ENCODE data around the gene USP10.

Gene USP10

DNA sequence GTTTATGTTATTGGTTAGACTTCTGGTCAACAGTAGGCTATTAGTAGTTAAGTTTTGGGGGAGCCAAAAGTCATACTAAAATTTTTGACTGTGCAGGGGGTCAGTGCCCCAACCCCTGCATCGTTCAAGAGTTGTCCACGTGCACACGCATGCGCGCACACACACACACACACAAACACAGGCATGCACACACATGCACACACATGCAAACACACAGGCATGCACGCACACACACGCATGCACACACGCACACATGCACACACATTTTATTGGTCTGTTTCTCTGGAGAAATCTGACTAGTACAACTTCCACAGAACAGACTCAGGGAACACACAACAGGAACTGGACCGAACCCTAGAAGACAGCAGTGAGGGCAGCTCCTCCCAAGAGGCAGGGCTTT lies 24.4 kb upstream of the USP10 start:
- H3K9ac ChIP-seq (ENCODE audit: insufficient read length, low read depth): no peak overlapping the region
- H3K4me1 ChIP-seq (ENCODE audit: insufficient read depth, insufficient read length): peaks cover 12% of the 10 kb centered on the region
- H3K27me3 ChIP-seq (ENCODE audit: insufficient read depth, insufficient read length): no peaks in the 10 kb centered on the region
- no peaks in the 10 kb centered on the region for H3K9me3 ChIP-seq (ENCODE audit: insufficient read depth, low read length)
- H3K36me3 ChIP-seq (ENCODE audit: insufficient read depth, insufficient read length, low read length): no peaks in the 10 kb centered on the region
- no peak overlapping the region for H3K4me3 ChIP-seq (ENCODE audit: insufficient read length, low read depth)
- DNase-seq (ENCODE audit: low read depth, low spot score): no peak
- TF ChIP-seq ZNF274 (IDR thresholded peaks at IDR 0.05; ENCODE audit: low read depth, low read length) (no peak), YY1 (IDR thresholded peaks at IDR 0.05; ENCODE audit: insufficient read depth, insufficient read length) (no peak), SUZ12 (IDR thresholded peaks at IDR 0.05; ENCODE audit: extremely low read depth, insufficient read depth, insufficient read length) (no peak)

- no peak overlapping the region for H3K4me3 ChIP-seq (ENCODE audit: insufficient read length, low read depth)
- no peaks in the 10 kb centered on the region for H3K27me3 ChIP-seq (ENCODE audit: insufficient read depth, insufficient read length)
- no peak overlapping the region for H3K9ac ChIP-seq (ENCODE audit: insufficient read length, low read depth)
- no peaks in the 10 kb centered on the region for H3K9me3 ChIP-seq (ENCODE audit: insufficient read depth, low read length)
- no peak for DNase-seq (ENCODE audit: low read depth, low spot score)
- no peaks in the 10 kb centered on the region for H3K36me3 ChIP-seq (ENCODE audit: insufficient read depth, insufficient read length, low read length)
- H3K4me1 ChIP-seq (ENCODE audit: insufficient read depth, insufficient read length): peaks cover 10% of the 10 kb centered on the region
- no peak for TF ChIP-seq ZNF274 (IDR thresholded peaks at IDR 0.05; ENCODE audit: low read depth, low read length)
- no peak for TF ChIP-seq YY1 (IDR thresholded peaks at IDR 0.05; ENCODE audit: insufficient read depth, insufficient read length)
- TF ChIP-seq SUZ12 (IDR thresholded peaks at IDR 0.05; ENCODE audit: extremely low read depth, insufficient read depth, insufficient read length): no peak
Measured at GRCh38 chr16:84675884-84676283, 23.9 kb upstream of the USP10 start.

- Histone ChIP-seq H3K36me3 (ENCODE audit: insufficient read depth, insufficient read length, low read length) (no peaks in the 10 kb centered on the region), H3K4me1 (ENCODE audit: insufficient read depth, insufficient read length) (peaks cover 9% of the 10 kb centered on the region), H3K27me3 (ENCODE audit: insufficient read depth, insufficient read length) (no peaks in the 10 kb centered on the region), H3K4me3 (ENCODE audit: insufficient read length, low read depth) (no peak overlapping the region), H3K9me3 (ENCODE audit: insufficient read depth, low read length) (no peaks in the 10 kb centered on the region), H3K9ac (ENCODE audit: insufficient read length, low read depth) (no peak overlapping the region)
- no peak for DNase-seq (ENCODE audit: low read depth, low spot score)
- TF ChIP-seq ZNF274 (IDR thresholded peaks at IDR 0.05; ENCODE audit: low read depth, low read length): no peak
Measured at GRCh38 chr16:84677017-84677803, 22.6 kb upstream of the USP10 start.

DNA sequence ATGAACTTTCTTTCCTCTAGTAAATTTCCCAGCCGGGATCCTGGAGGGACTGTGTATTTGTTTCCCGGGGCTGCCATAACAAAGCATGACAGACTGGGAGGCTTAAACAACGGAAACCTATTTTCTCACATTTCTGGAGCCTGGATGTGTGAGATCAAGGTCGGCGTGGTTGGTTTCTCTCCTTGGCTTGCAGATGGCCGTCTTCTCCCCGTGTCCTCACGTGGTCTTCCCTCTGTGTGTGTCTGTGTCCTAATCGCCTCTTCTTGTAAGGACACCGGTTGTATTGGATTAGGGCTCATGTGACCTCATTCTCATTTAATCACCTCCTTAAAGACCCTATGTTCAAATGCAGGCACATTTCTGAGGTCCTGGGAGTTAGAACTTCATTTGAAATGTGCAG lies 22.0 kb upstream of the USP10 start:
- no peak overlapping the region for H3K9ac ChIP-seq (ENCODE audit: insufficient read length, low read depth)
- peaks cover 9% of the 10 kb centered on the region for H3K4me1 ChIP-seq (ENCODE audit: insufficient read depth, insufficient read length)
- H3K4me3 ChIP-seq (ENCODE audit: insufficient read length, low read depth): no peak overlapping the region
- H3K36me3 ChIP-seq (ENCODE audit: insufficient read depth, insufficient read length, low read length): no peaks in the 10 kb centered on the region
- no peak for DNase-seq (ENCODE audit: low read depth, low spot score)
- H3K9me3 ChIP-seq (ENCODE audit: insufficient read depth, low read length): no peaks in the 10 kb centered on the region
- no peak for TF ChIP-seq YY1 (IDR thresholded peaks at IDR 0.05; ENCODE audit: insufficient read depth, insufficient read length)
- no peak for TF ChIP-seq SUZ12 (IDR thresholded peaks at IDR 0.05; ENCODE audit: extremely low read depth, insufficient read depth, insufficient read length)
- no peak for TF ChIP-seq ZNF274 (IDR thresholded peaks at IDR 0.05; ENCODE audit: low read depth, low read length)
- no peaks in the 10 kb centered on the region for H3K27me3 ChIP-seq (ENCODE audit: insufficient read depth, insufficient read length)

- Histone ChIP-seq H3K36me3 (ENCODE audit: insufficient read depth, insufficient read length, low read length) (no peaks in the 10 kb centered on the region), H3K9ac (ENCODE audit: insufficient read length, low read depth) (no peak overlapping the region), H3K27me3 (ENCODE audit: insufficient read depth, insufficient read length) (no peaks in the 10 kb centered on the region), H3K9me3 (ENCODE audit: insufficient read depth, low read length) (no peaks in the 10 kb centered on the region), H3K4me1 (ENCODE audit: insufficient read depth, insufficient read length) (peaks cover 7% of the 10 kb centered on the region), H3K4me3 (ENCODE audit: insufficient read length, low read depth) (no peak overlapping the region)
- DNase-seq (ENCODE audit: low read depth, low spot score): no peak
- TF ChIP-seq SUZ12 (IDR thresholded peaks at IDR 0.05; ENCODE audit: extremely low read depth, insufficient read depth, insufficient read length) (no peak), YY1 (IDR thresholded peaks at IDR 0.05; ENCODE audit: insufficient read depth, insufficient read length) (no peak), ZNF274 (IDR thresholded peaks at IDR 0.05; ENCODE audit: low read depth, low read length) (no peak)
Measured at GRCh38 chr16:84678541-84678940, 21.3 kb upstream of the USP10 start.

- H3K27me3 ChIP-seq (ENCODE audit: insufficient read depth, insufficient read length): no peaks in the 10 kb centered on the region
- no peak overlapping the region for H3K4me3 ChIP-seq (ENCODE audit: insufficient read length, low read depth)
- no peak for DNase-seq (ENCODE audit: low read depth, low spot score)
- no peak overlapping the region for H3K9ac ChIP-seq (ENCODE audit: insufficient read length, low read depth)
- H3K36me3 ChIP-seq (ENCODE audit: insufficient read depth, insufficient read length, low read length): no peaks in the 10 kb centered on the region
- TF ChIP-seq ZNF274 (IDR thresholded peaks at IDR 0.05; ENCODE audit: low read depth, low read length) (no peak), YY1 (IDR thresholded peaks at IDR 0.05; ENCODE audit: insufficient read depth, insufficient read length) (no peak), SUZ12 (IDR thresholded peaks at IDR 0.05; ENCODE audit: extremely low read depth, insufficient read depth, insufficient read length) (no peak)
- H3K9me3 ChIP-seq (ENCODE audit: insufficient read depth, low read length): no peaks in the 10 kb centered on the region
- H3K4me1 ChIP-seq (ENCODE audit: insufficient read depth, insufficient read length): peaks cover 16% of the 10 kb centered on the region
Measured at GRCh38 chr16:84680165-84680842, 19.5 kb upstream of the USP10 start.

GRCh38 chr16:84680843-84681629 lies 18.8 kb upstream of the USP10 start:
- peaks cover 17% of the 10 kb centered on the region for H3K4me1 ChIP-seq (ENCODE audit: insufficient read depth, insufficient read length)
- DNase-seq (ENCODE audit: low read depth, low spot score): no peak
- H3K36me3 ChIP-seq (ENCODE audit: insufficient read depth, insufficient read length, low read length): no peaks in the 10 kb centered on the region
- no peaks in the 10 kb centered on the region for H3K27me3 ChIP-seq (ENCODE audit: insufficient read depth, insufficient read length)
- TF ChIP-seq YY1 (IDR thresholded peaks at IDR 0.05; ENCODE audit: insufficient read depth, insufficient read length) (no peak), SUZ12 (IDR thresholded peaks at IDR 0.05; ENCODE audit: extremely low read depth, insufficient read depth, insufficient read length) (no peak), ZNF274 (IDR thresholded peaks at IDR 0.05; ENCODE audit: low read depth, low read length) (no peak)
- no peaks in the 10 kb centered on the region for H3K9me3 ChIP-seq (ENCODE audit: insufficient read depth, low read length)
- no peak overlapping the region for H3K4me3 ChIP-seq (ENCODE audit: insufficient read length, low read depth)
- H3K9ac ChIP-seq (ENCODE audit: insufficient read length, low read depth): no peak overlapping the region

All from NT2/D1 (cell line).